Measurements from ENCODE around the gene ADORA2A.

DNA sequence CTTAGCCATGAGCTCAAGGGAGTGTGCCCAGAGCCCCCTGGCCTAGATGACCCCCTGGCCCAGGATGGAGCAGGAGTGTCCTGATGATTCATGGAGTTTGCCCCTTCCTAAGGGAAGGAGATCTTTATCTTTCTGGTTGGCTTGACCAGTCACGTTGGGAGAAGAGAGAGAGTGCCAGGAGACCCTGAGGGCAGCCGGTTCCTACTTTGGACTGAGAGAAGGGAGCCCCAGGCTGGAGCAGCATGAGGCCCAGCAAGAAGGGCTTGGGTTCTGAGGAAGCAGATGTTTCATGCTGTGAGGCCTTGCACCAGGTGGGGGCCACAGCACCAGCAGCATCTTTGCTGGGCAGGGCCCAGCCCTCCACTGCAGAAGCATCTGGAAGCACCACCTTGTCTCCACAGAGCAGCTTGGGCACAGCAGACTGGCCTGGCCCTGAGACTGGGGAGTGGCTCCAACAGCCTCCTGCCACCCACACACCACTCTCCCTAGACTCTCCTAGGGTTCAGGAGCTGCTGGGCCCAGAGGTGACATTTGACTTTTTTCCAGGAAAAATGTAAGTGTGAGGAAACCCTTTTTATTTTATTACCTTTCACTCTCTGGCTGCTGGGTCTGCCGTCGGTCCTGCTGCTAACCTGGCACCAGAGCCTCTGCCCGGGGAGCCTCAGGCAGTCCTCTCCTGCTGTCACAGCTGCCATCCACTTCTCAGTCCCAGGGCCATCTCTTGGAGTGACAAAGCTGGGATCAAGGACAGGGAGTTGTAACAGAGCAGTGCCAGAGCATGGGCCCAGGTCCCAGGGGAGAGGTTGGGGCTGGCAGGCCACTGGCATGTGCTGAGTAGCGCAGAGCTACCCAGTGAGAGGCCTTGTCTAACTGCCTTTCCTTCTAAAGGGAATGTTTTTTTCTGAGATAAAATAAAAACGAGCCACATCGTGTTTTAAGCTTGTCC lies 14.3 kb downstream of the ADORA2A start:
- TF ChIP-seq RAD21 (IDR thresholded peaks at IDR 0.05 in 1 of 2, conservative IDR thresholded peaks at IDR 0.05 in 1 of 2; ENCODE audit: low read depth in 2 of 2, low read length in 2 of 2) (no peak), SP1 (IDR thresholded peaks at IDR 0.05; ENCODE audit: low read depth, low read length) (no peak)
